Activated T-helper 2 cell treated with anti-CD3 and anti-CD28 coated beads, Interferon-gamma antibody, Interleukin-2, Interleukin-4, amounts not matched to agents 10 μg/mL and 5 μg/mL and 100 μg/mL, durations not matched to agents 14 hours and 24 hours and 36 hours (primary cell): ENCODE results near the gene MOCOS. TPM values are rescaled to one million over a fixed set of nuclear protein-coding genes. Genes with fewer than 3 reads are reported as not detected.

Experiments
- DNase-seq: peaks from one replicate; pipeline ENCODE4 v3.0.0; 2021; ENCODE audit warnings: low spot score
- H3K27ac Mint-ChIP-seq: one replicate; pipeline ENCODE4 v1.8.0; 2021; ENCODE audit warnings: mixed read lengths
- H3K27me3 Mint-ChIP-seq: one replicate; pipeline ENCODE4 v1.8.0; 2021; ENCODE audit warnings: low read depth, mixed read lengths
- H3K36me3 Mint-ChIP-seq: one replicate; pipeline ENCODE4 v1.8.0; 2021; ENCODE audit warnings: low read depth, mixed read lengths
- H3K4me1 Mint-ChIP-seq: one replicate; pipeline ENCODE4 v1.8.0; 2021; ENCODE audit warnings: low read depth, mixed read lengths
- H3K4me3 Mint-ChIP-seq: one replicate; pipeline ENCODE4 v1.8.0; 2021; ENCODE audit warnings: low read depth, mild to moderate bottlenecking, moderate library complexity, mixed read lengths
- H3K9me3 Mint-ChIP-seq: one replicate; pipeline ENCODE4 v1.8.0; 2021; ENCODE audit warnings: mixed read lengths
- intact Hi-C: fragments of 100-400 bp; cut with micrococcal nuclease; formaldehyde crosslinking; loops from one replicate; pipeline ENCODE4 v1.15.1; 2023
- total RNA-seq: library from RNA; stranded (reverse); gene quantifications from 2 replicates; pipeline ENCODE4 v1.2.3, GENCODE V29; 2022

Gene MOCOS
- total RNA-seq, 1 donor from 2014 or later: 0.16 TPM

- DNase-seq: no peak
- H3K36me3 Mint-ChIP-seq: no peaks in the 10 kb centered on the region
- intact Hi-C loops: no loop called here
- no peak overlapping the region for H3K4me3 Mint-ChIP-seq
- no peaks in the 10 kb centered on the region for H3K4me1 Mint-ChIP-seq
- no peaks in the 10 kb centered on the region for H3K9me3 Mint-ChIP-seq
- peaks cover 3% of the 10 kb centered on the region for H3K27me3 Mint-ChIP-seq
- no peak overlapping the region for H3K27ac Mint-ChIP-seq
These were observed 83.9 kb downstream of the MOCOS start for GRCh38 chr18:36271153-36271552.

- Mint-ChIP-seq H3K9me3 (no peaks in the 10 kb centered on the region), H3K27ac (no peak overlapping the region), H3K4me1 (no peaks in the 10 kb centered on the region), H3K27me3 (peaks cover 15% of the 10 kb centered on the region), H3K36me3 (no peaks in the 10 kb centered on the region), H3K4me3 (no peak overlapping the region)
- no peak for DNase-seq
- intact Hi-C loops: no loop called here
These were observed 86.0 kb downstream of the MOCOS start for GRCh38 chr18:36273347-36273746.

- DNase-seq: no peak
- intact Hi-C loops: no loop called here
These were observed 86.9 kb downstream of the MOCOS start for GRCh38 chr18:36274083-36274715.

GRCh38 chr18:36275561-36275960 lies 88.3 kb downstream of the MOCOS start:
- H3K27ac Mint-ChIP-seq: no peak overlapping the region
- H3K4me3 Mint-ChIP-seq: no peak overlapping the region
- H3K27me3 Mint-ChIP-seq: peaks cover 19% of the 10 kb centered on the region
- no peaks in the 10 kb centered on the region for H3K36me3 Mint-ChIP-seq
- H3K4me1 Mint-ChIP-seq: no peaks in the 10 kb centered on the region
- intact Hi-C loops: no loop called here
- no peaks in the 10 kb centered on the region for H3K9me3 Mint-ChIP-seq
- DNase-seq: no peak

More at GRCh38 chr18:36274083-36274715, 86.9 kb downstream of the MOCOS start:
- H3K27ac Mint-ChIP-seq: no peak overlapping the region
- no peaks in the 10 kb centered on the region for H3K4me1 Mint-ChIP-seq
- H3K36me3 Mint-ChIP-seq: no peaks in the 10 kb centered on the region
- H3K27me3 Mint-ChIP-seq: peaks cover 19% of the 10 kb centered on the region
- no peak overlapping the region for H3K4me3 Mint-ChIP-seq
- H3K9me3 Mint-ChIP-seq: no peaks in the 10 kb centered on the region

- H3K27me3 Mint-ChIP-seq: peaks cover 21% of the 10 kb centered on the region
- no peaks in the 10 kb centered on the region for H3K36me3 Mint-ChIP-seq
- H3K4me3 Mint-ChIP-seq: no peak overlapping the region
- no peaks in the 10 kb centered on the region for H3K9me3 Mint-ChIP-seq
- DNase-seq: no peak
- intact Hi-C loops: no loop called here
- H3K4me1 Mint-ChIP-seq: no peaks in the 10 kb centered on the region
- no peak overlapping the region for H3K27ac Mint-ChIP-seq
These were observed 91.7 kb downstream of the MOCOS start for GRCh38 chr18:36279001-36279400.

DNA sequence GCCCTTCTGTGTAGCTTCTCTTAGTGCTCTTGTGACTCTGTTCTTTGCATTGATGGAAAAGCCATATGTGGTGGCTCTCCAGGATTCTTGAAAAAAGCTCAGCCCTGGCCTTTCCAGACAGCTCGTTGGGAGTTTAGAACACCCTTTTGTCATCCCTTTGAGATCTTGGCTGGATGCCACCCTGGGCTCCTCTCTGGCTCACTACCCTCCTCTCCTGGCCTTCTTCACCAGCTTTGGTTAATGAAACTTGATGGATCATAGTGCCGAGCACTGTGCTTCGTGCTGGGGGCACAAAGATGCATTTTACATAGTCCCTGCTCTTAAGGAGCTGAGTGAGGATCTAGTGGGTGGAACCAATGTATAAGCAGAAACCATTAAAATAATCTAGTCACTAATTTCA lies 94.6 kb downstream of the MOCOS start:
- Mint-ChIP-seq H3K9me3 (no peaks in the 10 kb centered on the region), H3K27ac (no peak overlapping the region), H3K36me3 (no peaks in the 10 kb centered on the region), H3K4me3 (no peak overlapping the region), H3K4me1 (peaks cover 1% of the 10 kb centered on the region), H3K27me3 (peaks cover 15% of the 10 kb centered on the region)
- no peak for DNase-seq
- intact Hi-C loops: loop anchor here (10.0 kb wide), 2 partner anchors 57 to 97 kb away; partner anchors contain the start of gene MOCOS

DNA sequence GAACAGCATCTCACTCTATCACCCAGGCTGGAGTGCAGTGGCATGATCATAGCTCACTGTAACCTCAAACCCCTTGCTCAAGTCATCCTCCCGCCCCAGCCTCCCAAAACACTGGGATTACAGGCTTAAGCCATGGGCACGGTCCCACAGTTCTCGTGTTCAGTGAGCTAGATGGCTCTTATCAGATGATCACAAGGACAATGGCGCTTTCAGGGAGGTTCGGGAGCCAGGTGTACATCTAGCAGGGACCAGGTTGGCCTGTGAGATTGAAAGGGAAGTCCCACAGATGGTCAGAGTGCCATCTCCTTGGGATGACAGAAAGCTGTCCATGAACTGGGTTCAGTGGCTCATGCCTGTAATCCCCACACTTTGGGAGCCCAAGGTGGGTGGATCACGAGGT lies 96.2 kb downstream of the MOCOS start:
- Mint-ChIP-seq H3K27me3 (peaks cover 11% of the 10 kb centered on the region), H3K4me3 (no peak overlapping the region), H3K9me3 (peaks cover 3% of the 10 kb centered on the region), H3K4me1 (peaks cover 1% of the 10 kb centered on the region), H3K27ac (no peak overlapping the region), H3K36me3 (no peaks in the 10 kb centered on the region)
- no peak for DNase-seq
- intact Hi-C loops: loop anchor here (10.0 kb wide), 2 partner anchors 59 to 99 kb away; partner anchors contain the start of gene MOCOS

DNA sequence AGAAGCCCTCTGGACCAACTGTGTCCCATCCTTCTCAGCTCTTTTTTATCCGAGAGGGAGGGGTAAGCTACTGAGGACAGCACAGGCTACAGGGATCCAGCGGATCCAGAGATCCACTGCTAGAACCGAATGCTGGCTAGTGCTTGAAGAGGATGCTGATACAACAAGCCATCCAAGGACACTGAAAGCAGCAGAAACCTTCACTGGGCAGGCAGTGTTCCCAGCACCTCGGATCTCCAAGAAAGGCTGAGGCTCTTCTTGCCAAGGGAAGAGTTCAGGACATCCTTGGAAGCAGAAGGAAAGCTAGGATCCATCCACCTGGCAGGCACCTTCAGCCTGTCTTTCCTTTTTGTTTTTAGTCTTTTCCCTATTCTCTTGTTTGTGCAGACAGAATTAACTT lies 97.0 kb downstream of the MOCOS start:
- no peak for DNase-seq
- Mint-ChIP-seq H3K36me3 (no peaks in the 10 kb centered on the region), H3K27me3 (peaks cover 9% of the 10 kb centered on the region), H3K27ac (no peak overlapping the region), H3K9me3 (peaks cover 4% of the 10 kb centered on the region), H3K4me3 (no peak overlapping the region), H3K4me1 (peaks cover 1% of the 10 kb centered on the region)
- intact Hi-C loops: loop anchor here (1.0 to 10.0 kb wide), 5 partner anchors 59 to 528 kb away; partner anchors contain the start of gene MOCOS

DNA sequence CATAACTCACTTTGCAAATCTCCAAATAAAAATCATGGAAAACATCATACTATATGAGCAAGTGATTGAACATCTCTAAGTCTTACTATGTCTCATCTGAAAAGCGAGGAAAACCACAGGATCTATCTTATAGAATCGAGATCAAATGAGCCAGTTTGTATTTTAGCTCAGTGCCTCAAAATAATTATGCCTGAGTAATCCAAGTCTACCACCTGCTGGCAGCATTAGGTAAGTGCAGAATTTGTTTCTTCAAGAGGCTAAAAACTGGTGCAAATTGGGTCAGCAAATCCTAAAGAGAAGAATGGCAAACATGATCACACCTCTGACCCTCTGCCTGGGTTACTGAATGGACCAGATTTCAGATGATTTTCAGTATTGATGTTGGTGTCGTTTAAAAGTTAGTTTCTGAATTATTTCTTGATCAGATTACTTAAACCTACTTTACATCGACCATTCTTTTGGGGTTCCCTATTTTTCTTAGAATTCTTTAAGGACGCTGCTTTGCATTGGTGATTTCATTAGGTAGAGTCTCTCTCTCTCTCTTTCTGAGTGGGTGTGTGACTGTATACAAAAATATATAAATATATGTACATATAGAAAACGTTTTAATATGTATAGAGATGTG lies 97.5 kb downstream of the MOCOS start:
- Mint-ChIP-seq H3K4me3 (no peak overlapping the region), H3K36me3 (no peaks in the 10 kb centered on the region), H3K27me3 (peaks cover 9% of the 10 kb centered on the region), H3K27ac (no peak overlapping the region), H3K4me1 (peaks cover 1% of the 10 kb centered on the region), H3K9me3 (peaks cover 4% of the 10 kb centered on the region)
- DNase-seq: no peak
- intact Hi-C loops: loop anchor here (1.0 to 10.0 kb wide), 6 partner anchors 60 to 528 kb away; partner anchors contain the start of gene MOCOS

DNA sequence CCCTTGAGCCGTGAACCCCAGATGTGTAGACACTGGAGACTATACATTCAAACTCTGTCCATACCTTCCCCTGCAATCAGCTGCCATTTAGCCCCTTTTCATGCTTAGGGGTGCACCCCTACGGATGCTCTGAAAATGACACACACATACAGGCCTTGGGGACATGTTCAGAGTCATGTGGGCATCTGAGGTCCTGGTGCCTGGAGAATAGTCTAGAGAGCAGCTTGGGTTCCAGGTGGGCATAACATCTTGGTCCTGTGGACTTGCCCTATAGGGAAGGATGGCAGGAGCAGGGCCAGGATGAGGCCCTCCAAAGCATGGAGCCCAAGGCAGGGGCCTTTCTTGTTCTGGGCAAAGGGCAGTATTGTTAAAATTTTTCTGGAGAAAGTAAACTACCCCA lies 100.4 kb downstream of the MOCOS start:
- intact Hi-C loops: loop anchor here (5.0 to 10.0 kb wide), 3 partner anchors 63 to 520 kb away; partner anchors contain the start of gene MOCOS
- no peak overlapping the region for H3K27ac Mint-ChIP-seq
- H3K9me3 Mint-ChIP-seq: peaks cover 4% of the 10 kb centered on the region
- no peak for DNase-seq
- peaks cover 11% of the 10 kb centered on the region for H3K27me3 Mint-ChIP-seq
- no peak overlapping the region for H3K4me3 Mint-ChIP-seq
- no peaks in the 10 kb centered on the region for H3K36me3 Mint-ChIP-seq
- peaks cover 1% of the 10 kb centered on the region for H3K4me1 Mint-ChIP-seq

DNA sequence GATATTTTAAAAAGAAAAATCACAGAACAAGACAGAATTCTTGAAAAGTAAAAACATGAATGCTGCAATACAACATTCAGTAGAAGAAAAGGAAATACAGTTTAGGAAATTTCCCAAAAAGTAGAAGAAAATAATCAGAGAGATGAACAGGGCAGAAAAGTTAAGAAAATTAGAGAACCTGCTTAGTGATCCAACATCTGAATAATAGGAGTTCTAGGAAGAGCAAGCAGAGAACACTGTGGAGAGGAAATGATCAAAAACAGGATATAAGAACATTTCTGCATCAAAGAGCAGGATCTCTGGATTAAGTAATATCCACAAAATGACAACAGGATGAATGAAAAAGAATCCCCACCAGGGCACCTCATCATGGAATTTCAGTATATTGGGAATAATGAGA lies 101.4 kb downstream of the MOCOS start:
- intact Hi-C loops: loop anchor here (5.0 to 10.0 kb wide), 3 partner anchors 64 to 519 kb away; partner anchors contain the start of gene MOCOS
- H3K36me3 Mint-ChIP-seq: no peaks in the 10 kb centered on the region
- peaks cover 11% of the 10 kb centered on the region for H3K27me3 Mint-ChIP-seq
- DNase-seq: no peak
- peaks cover 1% of the 10 kb centered on the region for H3K4me1 Mint-ChIP-seq
- no peak overlapping the region for H3K27ac Mint-ChIP-seq
- peaks cover 4% of the 10 kb centered on the region for H3K9me3 Mint-ChIP-seq
- H3K4me3 Mint-ChIP-seq: no peak overlapping the region

- Mint-ChIP-seq H3K9me3 (no peaks in the 10 kb centered on the region), H3K36me3 (no peaks in the 10 kb centered on the region), H3K4me3 (no peak overlapping the region), H3K27ac (no peak overlapping the region), H3K27me3 (peaks cover 8% of the 10 kb centered on the region), H3K4me1 (no peaks in the 10 kb centered on the region)
- intact Hi-C loops: no loop called here
- no peak for DNase-seq
These were observed 106.7 kb downstream of the MOCOS start for GRCh38 chr18:36294031-36294430.

GRCh38 chr18:36295214-36295613 lies 107.9 kb downstream of the MOCOS start:
- no peaks in the 10 kb centered on the region for H3K4me1 Mint-ChIP-seq
- no peak overlapping the region for H3K4me3 Mint-ChIP-seq
- DNase-seq: no peak
- intact Hi-C loops: no loop called here
- H3K9me3 Mint-ChIP-seq: no peaks in the 10 kb centered on the region
- H3K27me3 Mint-ChIP-seq: peaks cover 18% of the 10 kb centered on the region
- H3K36me3 Mint-ChIP-seq: no peaks in the 10 kb centered on the region
- H3K27ac Mint-ChIP-seq: no peak overlapping the region
